GM18867 (cell line): ENCODE measurements around the gene HUS1.
"Not testable (repeated sequence)": the region's sequence is repeated elsewhere in the genome, so short reads cannot be mapped to it uniquely, and the experiment has no call there.

Source experiments
- ATAC-seq: cut with Tn5 transposase; IDR thresholded peaks from one replicate; pipeline ENCODE4 v1.9.1; 2021; ENCODE audit warnings: mild to moderate bottlenecking, moderate library complexity; ENCODE audit not compliant: unreplicated experiment

The HUS1 gene

GRCh38 chr7:47979145-47979831 lies at the start of gene HUS1:
Gene HUS1 (minus strand): TSS chr7:47979615. CDS start chr7:47979519, 96 bp downstream.
- peak; percentile 99 for ATAC-seq

- ATAC-seq = no peak
Measured at GRCh38 chr7:48028938-48029337, 49.5 kb upstream of the HUS1 start, which contains the start of gene SUN3. Gene SUN3 (minus strand): TSS chr7:48029107. CDS start chr7:48028938, 169 bp downstream.

GRCh38 chr7:48025624-48026023 lies 46.2 kb upstream of the HUS1 start:
- ATAC-seq = no peak

GRCh38 chr7:48017674-48018073 lies 38.3 kb upstream of the HUS1 start:
- no peak for ATAC-seq

GRCh38 chr7:48016641-48017040 lies 37.2 kb upstream of the HUS1 start:
- no peak for ATAC-seq

GRCh38 chr7:48011951-48012350 lies 32.5 kb upstream of the HUS1 start:
- ATAC-seq = no peak

- no peak for ATAC-seq
Measured at GRCh38 chr7:48011323-48011722, 31.9 kb upstream of the HUS1 start.

GRCh38 chr7:48009954-48010353 lies 30.5 kb upstream of the HUS1 start:
- no peak for ATAC-seq

- no peak for ATAC-seq
Measured at GRCh38 chr7:48009257-48009656, 29.8 kb upstream of the HUS1 start.

- no peak for ATAC-seq
Measured at GRCh38 chr7:48006866-48007265, 27.5 kb upstream of the HUS1 start.

- no peak for ATAC-seq
Measured at GRCh38 chr7:48004638-48005037, 25.2 kb upstream of the HUS1 start.

GRCh38 chr7:48004032-48004431 lies 24.6 kb upstream of the HUS1 start:
- no peak for ATAC-seq

- ATAC-seq = not testable (repeated sequence)
Measured at GRCh38 chr7:48000164-48000563, 20.7 kb upstream of the HUS1 start.

GRCh38 chr7:47999413-47999812 lies 20.0 kb upstream of the HUS1 start:
- ATAC-seq = no peak

GRCh38 chr7:47992446-47992845 lies 13.0 kb upstream of the HUS1 start:
- no peak for ATAC-seq

- peak; percentile 99 for ATAC-seq
Measured at GRCh38 chr7:47991741-47992311, 12.4 kb upstream of the HUS1 start.

GRCh38 chr7:47991270-47991669 lies 11.9 kb upstream of the HUS1 start:
- no peak for ATAC-seq

- ATAC-seq = no peak
Measured at GRCh38 chr7:47990592-47990991, 11.2 kb upstream of the HUS1 start.

GRCh38 chr7:47989607-47990400 lies 10.4 kb upstream of the HUS1 start:
- ATAC-seq = not testable (repeated sequence)

GRCh38 chr7:47988496-47989386 lies 9.3 kb upstream of the HUS1 start:
- no peak for ATAC-seq

- ATAC-seq = no peak
Measured at GRCh38 chr7:47982610-47983009, 3.2 kb upstream of the HUS1 start.
